T-cell (primary cell): ENCODE data around the gene SULF2. TPM values are rescaled to one million over a fixed set of nuclear protein-coding genes. Genes with fewer than 3 reads are reported as not detected.

Source experiments
- ATAC-seq, 4 experiments: fragments of 200-7000 bp in 3 of 4; fragments of 150-1000 bp in 1 of 4; cut with Tn5 transposase; replicated peaks in 1 of 4; 1 replicate in 3 of 4; 2 replicates in 1 of 4; pipeline ENCODE4 v1.10.0; 2021; ENCODE audit warnings: moderate library complexity in 3 of 4, mild to moderate bottlenecking in 2 of 4, moderate number of reproducible peaks in 1 of 4
- CTCF ChIA-PET, 2 donors: fragments of 300-600 bp; sonication (Branson Sonifier 250); formaldehyde crosslinking; loops; one replicate each; lab custom pipeline; 2022; ENCODE audit warnings: antibody characterized with exemption in 2 of 2; lab: Charles Lee
- POLR2A ChIA-PET, 2 donors: fragments of 300-600 bp; sonication (Branson Sonifier 250); formaldehyde crosslinking; loops; one replicate each; lab custom pipeline; 2022; ENCODE audit warnings: antibody characterized with exemption in 2 of 2; lab: Charles Lee
- DNase-seq, 35 experiments: peaks; one replicate each; pipeline versions ENCODE4 v3.0.0 to v3.0.0-alpha.2; 2013 to 2023
- H3K27ac ChIP-seq: one replicate; pipeline ENCODE4 v1.5.1; 2013; ENCODE audit warnings: low read length
- H3K27me3 ChIP-seq, 2 experiments: replicated peaks in 1 of 2; 1 replicate in 1 of 2; 2 replicates in 1 of 2; pipeline versions ENCODE4 v1.6.1 to v1.7.0; 2013; ENCODE audit warnings: low read length in 1 of 2, mixed read lengths in 1 of 2; ENCODE audit not compliant: control insufficient read depth in 2 of 2, insufficient read depth in 2 of 2; ENCODE audit errors: extremely low read depth in 1 of 2
- H3K36me3 ChIP-seq, 2 donors: 1 replicate in 1 of 2; 2 replicates in 1 of 2; pipeline versions ENCODE4 v1.6.1 to v1.7.0; 2013; ENCODE audit warnings: low read length in 1 of 2; ENCODE audit not compliant: control insufficient read depth in 2 of 2, insufficient read depth in 1 of 2; ENCODE audit errors: extremely low read depth in 1 of 2
- H3K4me1 ChIP-seq, 2 experiments: 1 replicate in 1 of 2; 2 replicates in 1 of 2; pipeline versions ENCODE4 v1.6.1 to v1.7.0; 2013; ENCODE audit warnings: low read length in 2 of 2, mixed read lengths in 1 of 2; ENCODE audit not compliant: insufficient read depth in 2 of 2, control insufficient read depth in 1 of 2; ENCODE audit errors: extremely low read depth in 1 of 2
- H3K4me3 ChIP-seq, 2 donors: 1 replicate in 1 of 2; 2 replicates in 1 of 2; pipeline versions ENCODE4 v1.5.1 to v1.7.0; 2013; ENCODE audit warnings: mild to moderate bottlenecking in 2 of 2, low read length in 1 of 2, moderate library complexity in 1 of 2; ENCODE audit not compliant: control insufficient read depth in 1 of 2; ENCODE audit errors: extremely low read depth in 1 of 2
- H3K9me3 ChIP-seq: 2 replicates; pipeline ENCODE4 v1.7.0; 2013
- H3K27ac Mint-ChIP-seq, 2 donors: one replicate each; pipeline ENCODE4 v1.8.0; 2020 to 2021; ENCODE audit warnings: mild to moderate bottlenecking in 2 of 2, mixed read lengths in 2 of 2
- H3K27me3 Mint-ChIP-seq, 2 donors: one replicate each; pipeline ENCODE4 v1.8.0; 2021 to 2022; ENCODE audit warnings: mixed read lengths in 2 of 2
- H3K36me3 Mint-ChIP-seq: one replicate; pipeline ENCODE4 v1.8.0; 2021; ENCODE audit warnings: mixed read lengths
- H3K4me1 Mint-ChIP-seq, 3 donors: one replicate each; pipeline ENCODE4 v1.8.0; 2020 to 2022; ENCODE audit warnings: mixed read lengths in 3 of 3, mild to moderate bottlenecking in 1 of 3
- H3K4me3 Mint-ChIP-seq, 3 donors: one replicate each; pipeline ENCODE4 v1.8.0; 2020 to 2022; ENCODE audit warnings: mild to moderate bottlenecking in 3 of 3, mixed read lengths in 3 of 3, moderate library complexity in 3 of 3
- H3K9me3 Mint-ChIP-seq, 3 donors: one replicate each; pipeline ENCODE4 v1.8.0; 2020 to 2022; ENCODE audit warnings: mixed read lengths in 3 of 3
- WGBS: methylation state at CpG from one replicate; pipeline ENCODE4 v1.1.5; 2013; ENCODE audit warnings: missing lambda C conversion rate; ENCODE audit not compliant: insufficient coverage; 5-methylcytosine and 5-hydroxymethylcytosine counted together
- total RNA-seq, 35 experiments: library from RNA in 6 of 35; stranded (reverse) in 6 of 35; fragments of 120-200 nt in 1 of 35; gene quantifications; one replicate each; pipeline versions ENCODE4 v1.2.1 to v1.2.4 and lab custom pipeline; 2013 to 2026

Gene SULF2
- total RNA-seq, 5 donors from 2014 or later (not counting 1 experiment from before 2014, with no cell fraction given): 0.76 to 1.7 (median 1.3) TPM

- POLR2A ChIA-PET: no interaction called here
Observed at GRCh38 chr20:47713163-47713562, 72.1 kb downstream of the SULF2 start.

GRCh38 chr20:47711046-47711752 is 74.1 kb downstream of the SULF2 start:
- ATAC-seq: peak in 1 of 4 experiments; percentile 7
- no peak overlapping the region for H3K27ac Mint-ChIP-seq
- CTCF ChIA-PET: no interaction called here

More at GRCh38 chr20:47713163-47713562, 72.1 kb downstream of the SULF2 start:
- Histone ChIP-seq H3K27me3 (peaks cover 0 to 43% of the 10 kb centered on the region in 2 experiments), H3K4me1 (no peaks in the 10 kb centered on the region), H3K27ac (no peak overlapping the region), H3K36me3 (no peaks in the 10 kb centered on the region), H3K9me3 (no peaks in the 10 kb centered on the region), H3K4me3 (no peak overlapping the region)
- Mint-ChIP-seq H3K4me3 (no peak overlapping the region), H3K4me1 (no peaks in the 10 kb centered on the region), H3K36me3 (no peaks in the 10 kb centered on the region), H3K27me3 (peaks cover 16 to 22% of the 10 kb centered on the region in 2 donors), H3K27ac (no peak overlapping the region), H3K9me3 (no peaks in the 10 kb centered on the region)
- CTCF ChIA-PET: no interaction called here
- 81% methylated on average over 6 of the region's 6 CpGs for WGBS
- DNase-seq: no peak
- no peak for ATAC-seq

GRCh38 chr20:47710665-47711045 is 74.6 kb downstream of the SULF2 start:
- H3K27me3 Mint-ChIP-seq: peaks cover 13 to 23% of the 10 kb centered on the region in 2 donors
- Histone ChIP-seq H3K27me3 (peaks cover 0 to 47% of the 10 kb centered on the region in 2 experiments), H3K27ac (no peak overlapping the region), H3K9me3 (no peaks in the 10 kb centered on the region), H3K4me1 (no peaks in the 10 kb centered on the region), H3K4me3 (no peak overlapping the region), H3K36me3 (no peaks in the 10 kb centered on the region)
- no peak for DNase-seq
- H3K36me3 Mint-ChIP-seq: no peaks in the 10 kb centered on the region
- no peak overlapping the region for H3K4me3 Mint-ChIP-seq
- ChIA-PET CTCF (no interaction called here), POLR2A (no interaction called here)
- H3K27ac Mint-ChIP-seq: no peak overlapping the region
- 26% methylated on average over 3 of the region's 10 CpGs for whole genome bisulfite sequencing
- no peaks in the 10 kb centered on the region for H3K4me1 Mint-ChIP-seq
- no peaks in the 10 kb centered on the region for H3K9me3 Mint-ChIP-seq
- no peak for ATAC-seq

More at GRCh38 chr20:47711046-47711752, 74.1 kb downstream of the SULF2 start:
- WGBS: 69% methylated on average over 19 of the region's 19 CpGs
- Histone ChIP-seq H3K36me3 (no peaks in the 10 kb centered on the region), H3K27ac (no peak overlapping the region), H3K4me1 (no peaks in the 10 kb centered on the region), H3K9me3 (no peaks in the 10 kb centered on the region), H3K27me3 (peaks cover 0 to 45% of the 10 kb centered on the region in 2 experiments), H3K4me3 (no peak overlapping the region)
- H3K27me3 Mint-ChIP-seq: peaks cover 16 to 23% of the 10 kb centered on the region in 2 donors
- H3K4me3 Mint-ChIP-seq: no peak overlapping the region
- POLR2A ChIA-PET: no interaction called here
- H3K9me3 Mint-ChIP-seq: no peaks in the 10 kb centered on the region
- no peak for DNase-seq
- no peaks in the 10 kb centered on the region for H3K36me3 Mint-ChIP-seq
- H3K4me1 Mint-ChIP-seq: no peaks in the 10 kb centered on the region

- Mint-ChIP-seq H3K4me1 (no peaks in the 10 kb centered on the region), H3K9me3 (no peaks in the 10 kb centered on the region), H3K27ac (no peak overlapping the region), H3K4me3 (no peak overlapping the region), H3K36me3 (no peaks in the 10 kb centered on the region), H3K27me3 (peaks cover 3 to 16% of the 10 kb centered on the region in 2 donors)
- Histone ChIP-seq H3K4me3 (no peak overlapping the region), H3K9me3 (no peaks in the 10 kb centered on the region), H3K4me1 (no peaks in the 10 kb centered on the region), H3K27ac (no peak overlapping the region), H3K27me3 (peaks cover 0 to 43% of the 10 kb centered on the region in 2 experiments), H3K36me3 (no peaks in the 10 kb centered on the region)
- no peak for ATAC-seq
- CTCF ChIA-PET: interaction anchor here in 1 of 2 donors (0.8 kb wide), 1 partner anchor 18 kb away, joined by 3 read pairs; no protein-coding TSS in a partner anchor
- POLR2A ChIA-PET: no interaction called here
- WGBS: 81% methylated on average over 9 of the region's 10 CpGs
- DNase-seq: no peak
Observed at GRCh38 chr20:47708953-47709833, 76.1 kb downstream of the SULF2 start.

- Mint-ChIP-seq H3K4me1 (no peaks in the 10 kb centered on the region), H3K27me3 (peaks cover 3 to 15% of the 10 kb centered on the region in 2 donors), H3K36me3 (no peaks in the 10 kb centered on the region), H3K27ac (no peak overlapping the region), H3K9me3 (no peaks in the 10 kb centered on the region), H3K4me3 (no peak overlapping the region)
- WGBS: 68% methylated on average over 5 of the region's 10 CpGs
- ATAC-seq (no peak), DNase-seq (no peak)
- no peaks in the 10 kb centered on the region for H3K9me3 ChIP-seq
- H3K27ac ChIP-seq: no peak overlapping the region
- ChIA-PET CTCF (no interaction called here), POLR2A (no interaction called here)
- H3K4me1 ChIP-seq: no peaks in the 10 kb centered on the region
- H3K27me3 ChIP-seq: peaks cover 0 to 40% of the 10 kb centered on the region in 2 experiments
- no peak overlapping the region for H3K4me3 ChIP-seq
- no peaks in the 10 kb centered on the region for H3K36me3 ChIP-seq
Observed at GRCh38 chr20:47708140-47708807, 77.0 kb downstream of the SULF2 start.

GRCh38 chr20:47706345-47706744 is 78.9 kb downstream of the SULF2 start:
- no peak overlapping the region for H3K27ac ChIP-seq
- no peak overlapping the region for H3K4me3 ChIP-seq
- H3K27me3 ChIP-seq: peaks cover 0 to 31% of the 10 kb centered on the region in 2 experiments
- DNase-seq (no peak), ATAC-seq (no peak)
- Mint-ChIP-seq H3K27ac (no peak overlapping the region), H3K4me1 (no peaks in the 10 kb centered on the region), H3K27me3 (peaks cover 0 to 11% of the 10 kb centered on the region in 2 donors), H3K36me3 (no peaks in the 10 kb centered on the region), H3K9me3 (no peaks in the 10 kb centered on the region), H3K4me3 (no peak overlapping the region)
- no peaks in the 10 kb centered on the region for H3K9me3 ChIP-seq
- WGBS: 57% methylated on average over 1 of the region's 5 CpGs
- H3K36me3 ChIP-seq: no peaks in the 10 kb centered on the region
- ChIA-PET CTCF (interaction anchor here in 1 of 2 donors (0.7 kb wide), 1 partner anchor 119 kb away, joined by 3 read pairs; no protein-coding TSS in a partner anchor), POLR2A (no interaction called here)
- H3K4me1 ChIP-seq: no peaks in the 10 kb centered on the region
